GM12801 (cell line): ENCODE results near the gene FCHSD2.

Experiments used
- TF ChIP-seq, protein P1 (sequence below): IDR thresholded peaks from one replicate; pipeline ENCODE4 v1.5.1; 2011; ENCODE audit warnings: control low read depth; ENCODE audit not compliant: insufficient read length; ENCODE audit errors: extremely low read depth

Gene FCHSD2

DNA sequence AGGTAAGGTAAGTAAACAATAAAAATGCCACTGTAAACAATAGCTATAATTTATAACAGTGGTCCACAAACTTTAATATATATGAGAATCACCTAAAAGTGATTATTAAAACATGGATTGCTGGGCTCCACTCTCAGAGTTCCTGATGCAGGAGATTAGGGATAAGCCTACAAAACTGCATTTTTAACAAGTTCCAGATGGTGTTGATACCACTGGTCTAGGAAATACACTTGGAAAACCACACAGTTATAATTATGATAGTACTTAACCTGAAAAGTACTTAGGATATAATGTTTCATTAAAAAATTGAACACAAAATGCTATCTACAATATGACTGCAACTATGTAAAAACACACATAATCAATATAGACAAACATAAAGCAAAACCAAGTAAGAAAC lies 20.4 kb downstream of the FCHSD2 start:
- TF ChIP-seq, protein P1, sequence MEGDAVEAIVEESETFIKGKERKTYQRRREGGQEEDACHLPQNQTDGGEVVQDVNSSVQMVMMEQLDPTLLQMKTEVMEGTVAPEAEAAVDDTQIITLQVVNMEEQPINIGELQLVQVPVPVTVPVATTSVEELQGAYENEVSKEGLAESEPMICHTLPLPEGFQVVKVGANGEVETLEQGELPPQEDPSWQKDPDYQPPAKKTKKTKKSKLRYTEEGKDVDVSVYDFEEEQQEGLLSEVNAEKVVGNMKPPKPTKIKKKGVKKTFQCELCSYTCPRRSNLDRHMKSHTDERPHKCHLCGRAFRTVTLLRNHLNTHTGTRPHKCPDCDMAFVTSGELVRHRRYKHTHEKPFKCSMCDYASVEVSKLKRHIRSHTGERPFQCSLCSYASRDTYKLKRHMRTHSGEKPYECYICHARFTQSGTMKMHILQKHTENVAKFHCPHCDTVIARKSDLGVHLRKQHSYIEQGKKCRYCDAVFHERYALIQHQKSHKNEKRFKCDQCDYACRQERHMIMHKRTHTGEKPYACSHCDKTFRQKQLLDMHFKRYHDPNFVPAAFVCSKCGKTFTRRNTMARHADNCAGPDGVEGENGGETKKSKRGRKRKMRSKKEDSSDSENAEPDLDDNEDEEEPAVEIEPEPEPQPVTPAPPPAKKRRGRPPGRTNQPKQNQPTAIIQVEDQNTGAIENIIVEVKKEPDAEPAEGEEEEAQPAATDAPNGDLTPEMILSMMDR = no peak

DNA sequence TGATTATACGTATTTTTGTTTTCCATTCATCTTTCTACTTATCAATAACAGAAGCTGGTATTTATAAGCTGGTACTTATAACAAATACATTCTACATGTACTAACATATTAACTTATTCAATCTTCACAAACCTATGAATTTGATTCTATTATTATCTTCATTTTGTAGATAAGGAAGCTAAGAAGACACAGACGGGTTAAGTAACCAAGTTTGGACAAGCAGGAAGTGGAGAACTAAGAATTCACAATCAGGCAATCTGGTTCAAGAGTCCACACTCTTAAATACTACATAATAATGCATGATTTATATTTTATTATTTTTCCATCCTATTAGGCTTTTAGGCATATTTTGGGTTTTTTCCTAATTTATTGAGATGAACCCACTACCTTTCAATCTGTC lies 25.0 kb downstream of the FCHSD2 start:
- TF ChIP-seq, protein P1 = no peak

DNA sequence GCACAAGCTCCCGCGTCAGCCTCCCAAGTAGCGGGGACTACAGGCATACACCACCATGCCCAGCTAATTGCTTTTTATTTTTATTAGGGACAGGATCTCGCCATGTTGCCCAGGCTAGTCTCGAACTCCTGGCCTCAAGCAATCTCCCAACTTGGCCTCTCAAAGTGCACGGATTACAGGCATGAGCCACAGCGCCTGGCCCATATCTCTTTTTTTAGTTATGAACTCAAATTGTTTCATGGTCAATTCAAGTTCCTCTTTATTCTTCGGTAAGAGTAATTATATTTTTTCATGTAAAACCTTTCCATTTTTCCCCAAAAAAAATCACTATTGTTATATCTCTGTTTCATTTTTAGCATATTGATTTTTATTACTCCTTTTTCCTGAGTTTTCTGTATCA lies 25.5 kb downstream of the FCHSD2 start:
- TF ChIP-seq, protein P1 = no peak

DNA sequence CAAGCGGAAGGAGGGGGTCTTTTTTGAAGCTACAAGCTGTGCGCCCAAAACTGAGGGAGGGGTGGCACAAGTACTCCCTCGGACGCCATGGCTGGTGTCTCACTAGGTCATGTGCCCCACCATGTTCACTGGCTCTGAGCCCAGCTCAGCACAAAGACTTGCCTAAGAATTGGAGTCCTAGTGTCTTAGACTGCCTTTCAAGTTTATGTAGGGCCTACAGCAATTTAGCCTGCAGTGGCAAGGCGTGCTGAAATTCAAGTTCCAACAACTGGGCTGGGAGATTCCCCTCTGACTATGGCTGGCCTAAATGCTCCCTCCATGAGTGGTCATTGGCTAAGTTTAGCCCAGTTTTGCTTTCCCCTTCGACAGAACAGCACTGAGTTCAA lies 27.3 kb downstream of the FCHSD2 start:
- TF ChIP-seq, protein P1 = no peak

DNA sequence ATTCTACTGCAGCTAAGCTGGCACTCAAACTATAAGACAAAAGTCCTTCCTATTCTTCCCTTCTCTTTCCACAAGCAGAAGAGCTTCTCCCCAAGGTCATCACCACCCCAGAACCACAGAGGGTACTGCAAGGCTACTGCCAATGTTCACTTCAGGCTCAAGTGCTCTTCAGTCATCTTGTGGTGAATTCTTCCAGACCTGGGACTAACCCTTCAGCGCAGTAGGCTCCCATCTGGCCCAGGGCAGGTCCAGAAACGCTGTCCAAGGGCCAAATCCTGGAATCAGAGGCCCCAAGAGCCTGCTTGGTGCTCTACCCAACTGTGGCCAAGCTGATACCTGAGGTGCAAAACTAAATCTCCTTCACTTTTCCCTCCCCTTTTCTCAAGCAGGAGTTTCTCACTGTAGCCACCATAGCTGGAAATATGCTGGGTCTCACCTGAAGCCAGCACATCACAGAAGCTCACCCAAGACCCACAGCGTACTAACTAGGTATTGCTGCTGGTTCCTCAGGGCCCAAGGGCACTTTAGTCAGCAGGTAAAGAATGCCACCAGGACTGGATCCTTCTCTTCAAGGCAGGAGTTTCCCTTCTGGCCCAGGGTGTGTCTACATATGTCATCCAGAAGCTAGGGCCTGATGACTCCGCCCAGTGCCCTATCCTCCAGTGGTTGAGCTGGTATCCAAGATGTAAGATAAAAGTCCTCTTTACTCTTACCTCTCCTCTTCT lies 27.8 kb downstream of the FCHSD2 start:
- TF ChIP-seq, protein P1 = no peak

DNA sequence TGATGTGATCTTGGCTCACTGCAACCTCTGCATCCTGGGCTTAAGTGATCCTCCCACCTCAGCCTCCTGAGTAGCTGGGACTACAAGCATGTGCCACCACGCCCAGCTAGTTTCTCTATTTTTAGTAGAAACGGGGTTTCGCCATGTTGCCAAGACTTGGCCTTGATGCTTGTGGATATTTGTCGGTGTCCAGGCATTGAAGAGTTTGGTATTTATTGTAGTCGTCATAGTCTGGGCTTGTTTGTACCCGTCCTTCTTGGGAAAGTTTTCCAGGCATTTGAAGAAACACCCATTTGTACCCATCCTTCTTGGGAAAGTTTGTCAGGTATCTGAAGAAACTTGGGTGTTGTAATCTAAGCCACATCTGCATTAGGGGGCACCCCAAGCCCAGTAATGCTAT lies 28.7 kb downstream of the FCHSD2 start:
- TF ChIP-seq, protein P1 = no peak

DNA sequence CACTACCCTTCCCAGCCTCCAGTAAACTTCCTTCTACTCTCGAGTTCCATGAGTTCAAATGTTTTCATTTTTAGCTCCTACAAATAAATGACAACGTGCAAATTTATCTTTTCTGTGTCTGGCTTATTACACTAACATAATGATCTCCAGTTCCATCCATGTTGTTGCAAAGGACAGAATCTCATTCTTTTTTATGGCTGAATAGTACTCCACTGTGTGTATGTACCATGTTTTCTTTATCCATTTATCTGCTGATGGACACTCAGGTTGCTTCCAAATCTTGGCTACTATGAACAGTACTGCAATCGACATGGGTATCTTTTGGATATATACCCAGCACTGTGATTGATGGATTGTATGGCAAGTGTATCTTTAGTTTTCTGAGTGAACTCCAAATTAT lies 34.5 kb downstream of the FCHSD2 start:
- TF ChIP-seq, protein P1 = no peak

DNA sequence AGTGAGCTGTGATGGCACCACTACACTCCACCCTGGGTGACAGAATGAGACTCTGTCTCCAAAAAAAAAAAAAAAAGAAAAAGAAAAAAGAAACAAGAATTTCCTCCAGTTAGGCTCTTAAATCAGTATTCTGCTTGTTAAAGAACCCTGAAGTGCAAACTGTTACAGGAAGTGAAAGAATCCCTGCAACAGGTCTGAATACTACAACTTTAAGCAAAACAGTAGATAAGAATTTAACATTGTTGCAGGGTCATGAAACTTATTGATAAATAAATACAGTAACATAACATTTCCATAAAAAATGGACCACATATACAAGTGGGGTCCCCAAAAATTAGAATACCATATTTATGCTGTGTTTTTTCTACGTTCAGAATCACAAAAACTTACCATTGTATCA lies 35.8 kb downstream of the FCHSD2 start:
- TF ChIP-seq, protein P1 = no peak
